Glomerular visceral epithelial cell (primary cell): ENCODE data around the gene LDHAL6B.

Source experiments
- DNase-seq: peaks from one replicate; pipeline ENCODE4 v3.0.0-alpha.2; 2016; ENCODE audit errors: extremely low spot score

Gene LDHAL6B

DNA sequence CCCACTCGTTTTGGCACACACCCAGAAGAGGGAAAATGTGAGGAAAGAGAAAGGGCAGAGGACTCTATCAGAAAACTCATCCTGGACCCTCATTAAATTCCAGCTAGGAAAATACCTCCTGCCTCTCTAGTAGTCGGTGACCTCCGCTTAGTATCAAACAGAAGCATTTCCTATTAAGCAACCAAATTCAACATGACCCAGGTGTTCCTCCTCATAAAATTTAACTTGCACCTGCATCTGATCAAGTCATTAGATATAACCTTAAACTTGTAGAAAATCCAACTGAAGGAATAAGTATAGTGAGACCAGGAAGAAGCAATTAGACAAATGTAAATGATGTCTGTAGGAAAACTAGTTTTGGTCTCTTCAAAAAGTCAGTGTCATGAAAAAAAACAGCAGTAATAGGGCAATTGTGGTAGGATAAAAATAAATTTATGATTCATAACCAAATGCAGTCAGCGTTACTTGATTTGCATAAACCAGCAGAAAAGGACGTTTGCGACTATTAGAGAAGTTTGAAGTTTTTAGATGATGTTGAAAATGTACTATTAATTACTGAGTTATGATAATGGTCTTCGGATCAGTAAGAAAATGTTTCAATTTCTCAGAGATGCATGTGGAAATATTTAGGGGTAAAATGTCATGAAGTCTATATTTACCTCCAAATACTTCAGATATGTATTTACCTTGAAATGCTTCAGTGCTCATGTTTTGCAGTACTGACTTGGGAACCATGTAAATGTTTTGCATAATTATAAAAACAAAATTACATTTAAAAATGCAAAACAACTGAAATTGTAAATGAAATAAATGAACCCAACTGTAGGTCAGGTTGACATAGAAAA lies 44.6 kb downstream of the LDHAL6B start:
- no peak for DNase-seq

DNA sequence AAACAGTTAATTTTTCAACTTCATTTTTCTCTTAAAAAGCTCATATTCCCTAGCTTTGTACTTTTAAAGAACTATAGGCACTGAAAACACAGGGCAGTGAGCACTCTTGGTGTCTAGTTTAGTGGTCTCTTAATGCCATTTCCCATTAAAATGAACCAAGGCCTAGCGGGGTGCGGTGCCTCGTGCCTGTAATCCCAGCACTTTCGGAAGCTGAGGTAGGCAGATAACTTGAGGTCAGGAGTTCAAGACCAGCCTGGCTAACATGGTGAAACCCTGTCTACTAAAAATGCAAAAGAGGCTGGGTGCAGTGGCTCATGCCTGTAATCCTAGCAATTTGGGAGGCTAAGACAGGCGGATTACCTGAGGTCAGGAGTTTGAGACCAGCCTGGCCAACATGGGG lies 45.5 kb downstream of the LDHAL6B start:
- no peak for DNase-seq

DNA sequence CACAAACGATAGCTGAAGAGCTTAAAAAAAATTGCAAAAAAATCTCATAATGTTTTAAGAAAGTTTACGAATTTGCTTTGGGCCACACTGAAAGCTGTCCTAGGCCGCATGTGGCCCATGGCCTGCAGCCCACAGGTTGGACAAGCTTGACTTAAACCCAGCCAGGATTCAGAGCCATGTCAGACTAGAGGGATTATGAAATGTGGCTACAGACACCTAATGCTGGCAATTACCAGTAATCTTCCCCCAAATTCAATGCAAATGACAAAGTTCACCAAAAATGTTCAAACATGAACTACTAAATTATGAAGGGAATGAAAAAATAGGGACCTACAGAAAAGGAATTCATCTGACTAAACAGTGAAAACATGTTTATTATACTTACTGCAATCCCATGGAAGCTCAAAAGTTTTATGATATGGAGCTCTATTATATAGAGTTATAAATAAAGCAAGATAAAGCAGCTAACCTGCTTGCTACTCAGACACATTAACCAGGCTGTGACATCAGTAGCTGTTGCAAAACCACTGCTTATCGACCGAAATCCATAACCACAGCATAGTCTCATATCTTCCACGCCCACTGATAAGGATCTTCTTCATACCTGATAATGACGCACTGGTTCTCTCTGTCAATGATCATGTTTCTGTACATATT lies 49.2 kb downstream of the LDHAL6B start:
- no peak for DNase-seq

DNA sequence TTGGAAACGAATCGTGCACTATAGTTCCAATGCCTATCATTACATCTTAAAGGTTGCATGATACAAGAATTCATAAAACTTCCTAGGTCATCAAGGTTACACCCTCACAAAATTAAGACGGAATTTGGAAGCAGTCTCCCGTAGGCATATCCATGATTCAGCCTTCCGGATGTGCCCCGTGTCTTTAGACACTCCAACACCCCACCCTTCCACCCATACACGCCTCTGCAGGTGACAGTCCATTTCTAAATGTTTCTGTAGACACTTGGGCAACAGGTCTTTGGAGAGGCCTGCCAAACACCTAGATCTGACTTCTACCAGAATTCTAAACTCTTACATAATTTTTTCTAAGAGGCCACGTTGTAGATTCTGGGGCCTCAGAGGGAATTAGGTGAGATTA lies 49.8 kb downstream of the LDHAL6B start:
- DNase-seq, result no peak

DNA sequence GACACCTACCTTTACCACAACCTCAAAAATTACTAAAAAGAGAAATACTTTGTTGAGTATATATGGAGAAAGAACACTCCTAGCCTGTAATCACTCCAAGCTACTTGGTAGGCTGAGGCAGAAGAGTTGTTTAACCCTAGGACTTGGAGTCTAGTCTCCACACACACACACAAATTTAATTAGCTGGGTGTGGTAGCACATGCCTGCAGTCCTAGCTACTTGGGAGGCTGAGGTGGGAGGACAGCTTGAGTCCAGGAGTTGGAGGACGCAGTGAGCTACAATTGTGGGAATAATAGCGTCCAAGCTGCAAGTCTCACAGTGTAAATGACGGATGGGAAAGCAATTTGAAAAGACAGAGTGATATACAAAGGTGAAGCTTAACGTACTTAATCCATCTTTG lies 50.5 kb downstream of the LDHAL6B start:
- DNase-seq, result no peak
